ENCODE data around the gene PAX7.

PAX7 gene

GRCh38 chr1:18641005-18641941, 10.6 kb downstream of the PAX7 start:
- DNase-seq = no peak

DNA sequence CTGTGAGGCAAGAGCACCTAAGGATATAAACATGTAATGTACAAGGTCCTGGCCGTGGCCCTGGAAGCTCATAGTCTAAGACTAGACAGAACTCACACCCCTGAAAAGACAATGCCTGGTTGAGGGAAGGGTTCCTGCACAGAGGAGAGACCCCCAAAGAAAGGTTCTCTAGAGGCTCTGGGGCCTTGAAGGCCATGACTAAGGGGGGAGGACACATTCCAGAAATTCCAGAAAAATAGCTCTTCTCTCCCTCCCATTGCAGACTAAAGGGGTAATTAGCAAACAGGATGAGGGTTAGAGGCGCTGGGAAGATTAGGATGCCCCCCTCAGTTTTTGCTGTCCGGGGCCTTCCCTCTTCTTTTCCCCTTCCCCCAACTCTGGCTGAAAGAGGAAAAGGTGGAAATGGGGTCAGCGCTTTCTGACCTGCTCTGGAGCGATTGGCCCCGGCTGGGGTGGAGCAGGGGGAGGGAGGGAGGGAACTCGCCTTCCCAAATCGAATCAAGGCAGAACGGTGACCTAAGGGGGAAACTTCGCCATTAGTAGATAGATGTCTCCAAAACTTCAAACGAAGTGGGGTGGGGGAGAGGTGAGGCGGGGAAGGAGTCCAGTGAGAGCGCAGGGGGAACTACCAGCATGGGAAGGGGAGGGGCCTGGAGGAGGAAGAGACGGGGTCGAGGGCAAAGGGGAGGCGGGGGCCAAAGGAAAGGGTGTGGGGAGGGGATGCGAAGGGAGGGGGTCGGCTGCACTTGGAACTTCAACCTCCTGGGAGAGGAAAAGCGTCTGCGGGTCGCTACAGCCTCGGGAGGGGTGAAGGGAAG, 11.8 kb downstream of the PAX7 start:
- no peak for DNase-seq

DNA sequence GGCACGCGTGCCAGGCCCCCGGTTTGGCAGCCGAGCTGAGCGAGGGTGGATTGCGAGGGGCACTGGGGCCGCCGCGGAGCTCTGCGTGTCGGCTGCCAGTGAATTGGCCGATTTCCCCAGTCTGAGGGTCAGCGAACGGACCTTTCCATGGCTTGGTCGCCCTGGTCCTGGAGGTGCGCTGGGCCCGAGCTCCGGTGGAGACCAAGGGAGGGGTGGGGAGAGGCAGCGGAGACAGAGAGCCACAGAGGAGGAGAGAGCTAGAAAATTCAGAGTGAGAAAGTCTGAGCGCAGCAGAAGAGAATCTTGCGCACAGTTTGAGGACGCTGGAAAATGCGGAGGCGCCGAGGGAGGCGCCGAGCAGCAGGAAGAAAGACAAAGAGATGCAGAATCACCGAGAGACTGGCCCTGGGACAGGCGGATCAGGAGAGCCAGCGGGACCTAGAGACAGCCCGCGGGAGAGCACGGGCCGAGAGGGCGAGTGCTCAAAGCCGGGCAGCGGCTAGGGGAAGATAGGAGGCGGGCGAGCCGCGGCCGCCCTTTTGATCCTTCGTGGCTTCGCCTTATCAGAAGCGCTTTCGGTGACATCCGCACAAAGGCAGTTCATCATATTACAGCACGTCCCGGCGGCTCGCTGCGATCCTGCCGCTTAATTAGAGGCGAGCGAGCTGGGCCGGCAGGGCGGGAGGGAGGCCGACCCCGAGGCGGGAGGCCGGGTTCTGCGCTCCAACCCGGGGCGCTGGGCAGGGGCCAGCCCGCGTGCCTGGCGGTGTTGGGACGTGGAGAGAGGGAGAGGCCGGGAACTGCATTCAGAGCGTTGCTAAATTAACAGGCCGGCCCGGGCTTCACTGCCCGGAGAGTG, 12.7 kb downstream of the PAX7 start:
- DNase-seq = no peak

DNA sequence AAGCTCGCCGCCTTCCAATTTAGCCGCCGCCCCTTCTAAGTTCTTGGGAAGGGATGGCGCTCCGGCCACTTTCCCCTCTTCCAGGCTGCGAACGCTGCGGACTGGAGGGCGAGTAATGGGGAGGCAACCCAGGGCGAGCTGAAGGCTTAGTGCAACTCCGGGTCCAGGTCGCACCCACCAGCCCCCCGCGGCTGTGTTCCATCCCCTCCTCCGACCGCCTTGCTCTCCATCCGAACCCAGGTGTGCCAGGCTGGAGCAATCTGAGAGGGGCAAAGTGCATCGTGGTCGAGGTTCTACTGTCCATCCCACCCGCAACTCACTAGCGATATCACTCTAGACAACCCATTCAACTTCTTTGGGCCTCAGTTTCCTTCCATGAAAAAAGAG, 13.4 kb downstream of the PAX7 start:
- DNase-seq = no peak

- no peak for DNase-seq
These were observed 13.8 kb downstream of the PAX7 start for GRCh38 chr1:18644446-18644845.

DNA sequence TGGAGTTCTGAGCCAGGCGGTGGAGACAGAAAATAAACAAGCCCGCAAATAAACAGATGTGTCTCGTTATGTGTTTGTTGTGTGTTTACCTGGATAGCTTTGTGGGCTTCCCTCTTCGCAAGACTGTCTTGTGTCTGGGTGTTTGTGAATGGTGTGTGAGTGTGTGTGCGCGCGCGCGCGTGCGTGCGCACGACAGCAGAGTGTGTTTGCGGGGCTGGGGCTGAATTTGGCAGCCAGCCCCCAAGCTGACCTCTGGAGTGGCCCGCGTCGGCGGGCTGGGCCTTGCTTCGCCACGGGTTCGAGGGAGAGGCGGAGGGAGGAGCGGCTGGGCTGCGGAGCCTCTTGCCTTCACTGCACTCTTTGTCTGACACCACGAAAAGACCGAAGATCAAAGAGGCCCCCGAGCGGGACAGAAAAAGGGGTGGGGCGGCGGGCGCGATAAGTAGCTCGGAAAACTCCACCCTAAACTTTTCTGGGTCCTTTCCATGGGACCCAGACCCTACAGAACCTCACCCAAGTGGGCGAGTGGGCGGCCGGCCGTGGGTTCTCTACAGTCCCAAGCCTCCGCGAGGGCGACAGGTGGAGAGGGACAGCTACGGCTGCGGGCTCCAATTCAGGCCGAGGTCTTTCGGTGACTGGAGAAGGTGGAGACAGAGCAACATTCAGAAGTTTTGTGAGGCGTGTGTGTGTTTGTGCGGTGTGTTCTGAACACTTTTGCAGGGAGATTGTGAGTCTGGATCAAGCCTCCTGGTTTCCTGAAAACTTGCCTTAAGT, 14.5 kb downstream of the PAX7 start:
- no peak for DNase-seq

- no peak for DNase-seq
These were observed 15.1 kb downstream of the PAX7 start for GRCh38 chr1:18645747-18646090.

GRCh38 chr1:18646091-18646785, 15.6 kb downstream of the PAX7 start:
- no peak for DNase-seq

DNA sequence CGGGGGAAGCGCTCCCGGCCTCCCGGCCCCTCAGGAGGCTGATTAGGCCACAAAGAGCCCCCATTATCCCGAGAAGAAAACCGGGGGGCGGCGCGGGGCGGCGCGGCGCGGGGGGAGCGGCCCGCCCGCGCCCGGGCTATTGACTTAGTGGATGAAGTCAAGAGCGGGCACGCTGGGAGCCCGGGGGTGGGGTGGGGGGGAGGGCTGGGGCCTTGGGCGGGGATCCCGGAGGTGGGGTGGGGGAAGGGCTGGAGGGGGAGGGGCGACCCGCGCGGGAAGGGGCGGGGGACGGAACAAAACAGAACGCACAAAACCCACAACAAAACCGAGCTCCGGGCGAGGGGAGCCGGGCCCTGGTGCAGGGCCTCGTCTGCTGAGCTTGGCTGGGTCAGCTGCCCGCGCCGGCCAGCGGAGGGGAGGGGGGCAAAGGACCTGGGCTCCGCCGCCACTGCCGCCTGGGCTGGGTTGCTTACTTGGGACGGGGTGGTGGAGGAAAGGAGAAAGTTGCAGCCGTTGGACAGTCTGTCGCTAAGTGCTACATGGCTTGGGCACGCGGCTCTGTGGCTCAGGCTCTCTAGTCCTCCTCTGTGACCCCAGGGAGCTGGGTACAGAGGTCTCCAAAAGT, 16.3 kb downstream of the PAX7 start:
- DNase-seq = no peak

GRCh38 chr1:18647681-18648214, 17.1 kb downstream of the PAX7 start:
- DNase-seq = no peak

DNA sequence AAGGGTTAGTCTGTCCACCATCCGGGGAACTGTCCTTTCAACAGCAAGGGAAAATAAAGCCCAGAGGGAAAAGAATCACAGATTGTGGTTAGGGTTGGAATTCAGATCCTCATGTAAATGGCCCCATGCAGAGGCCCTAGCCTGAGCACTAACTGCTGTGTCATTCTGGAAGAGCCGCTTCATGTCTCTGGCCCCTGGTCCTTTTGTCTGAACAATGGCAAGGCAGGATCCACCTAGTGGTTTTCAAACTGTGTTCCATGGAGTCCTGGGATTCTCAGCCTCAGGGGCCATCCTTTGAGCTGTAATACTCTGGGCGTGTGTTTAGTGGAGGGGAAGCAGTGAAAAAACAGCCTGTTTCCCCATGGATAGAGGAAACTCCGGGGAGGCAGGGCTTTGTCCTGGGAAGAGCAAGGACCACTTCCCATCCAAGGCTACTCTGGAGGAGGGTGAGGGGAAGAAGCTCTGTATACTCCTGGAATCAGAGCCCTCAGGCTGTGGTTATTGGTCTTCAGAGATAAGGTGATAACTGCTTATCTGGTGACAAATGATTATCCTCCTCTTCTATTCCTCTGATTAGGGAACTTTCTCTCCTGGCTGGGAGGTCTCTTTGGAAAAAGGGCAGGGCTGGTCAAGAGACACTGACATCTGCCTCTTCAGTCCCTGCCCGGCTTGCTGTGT, 19.2 kb downstream of the PAX7 start:
- DNase-seq = peak; percentile 53

GRCh38 chr1:18651713-18652112, 21.1 kb downstream of the PAX7 start:
- no peak for DNase-seq

- DNase-seq = no peak
These were observed 22.1 kb downstream of the PAX7 start for GRCh38 chr1:18652791-18653190.

GRCh38 chr1:18653367-18653766, 22.7 kb downstream of the PAX7 start:
- DNase-seq = no peak

- no peak for DNase-seq
These were observed 23.3 kb downstream of the PAX7 start for GRCh38 chr1:18653916-18654315.

DNA sequence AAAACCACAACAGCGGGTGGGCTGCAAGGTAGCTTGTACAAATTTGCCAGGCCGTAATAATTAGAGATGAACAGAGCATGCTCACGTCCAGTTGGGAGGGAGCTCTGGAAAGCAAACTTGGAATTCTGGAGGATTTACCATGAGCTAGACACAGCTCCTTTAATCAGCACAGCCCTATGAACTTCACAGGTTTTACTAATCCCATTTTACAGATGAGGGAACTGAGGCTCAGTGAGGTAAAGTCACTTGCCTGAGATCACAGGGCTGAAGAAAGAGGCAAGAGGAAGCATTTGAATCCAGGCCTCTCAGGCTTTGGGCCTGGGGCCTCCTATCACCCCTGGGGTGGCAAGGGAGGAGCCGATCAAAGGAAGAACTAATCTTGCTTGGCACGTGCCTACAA, 24.0 kb downstream of the PAX7 start:
- DNase-seq = no peak

GRCh38 chr1:18657506-18658201, 27.0 kb downstream of the PAX7 start:
- DNase-seq = no peak

DNA sequence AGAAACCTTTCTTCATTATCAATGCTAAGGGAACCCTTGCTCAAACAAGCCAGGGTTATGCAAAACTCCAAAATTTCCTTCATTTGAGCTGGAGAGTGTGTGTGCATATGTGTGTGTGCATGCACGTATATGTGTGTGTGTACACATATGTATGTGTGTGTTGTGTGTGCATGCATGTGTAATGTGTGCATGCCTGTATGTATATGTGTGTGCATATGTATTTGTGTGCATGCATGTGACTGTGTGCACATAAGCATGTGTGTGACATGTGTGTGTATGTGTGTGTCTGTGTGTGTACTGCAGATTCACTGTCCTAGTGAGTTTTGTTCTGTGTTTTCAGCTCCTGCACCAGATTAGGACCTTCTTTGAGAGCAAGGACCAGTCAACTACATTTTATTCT, 28.2 kb downstream of the PAX7 start:
- no peak for DNase-seq
